Measurements from ENCODE around the gene NCOA3. TPM values are rescaled to one million over a fixed set of nuclear protein-coding genes. Genes with fewer than 3 reads are reported as not detected.

Gene NCOA3
- total and polyA plus RNA-seq, 10 of the 15 experiments (the other 5 are each of a cell fraction or from before 2014, with no cell fraction given) = 16.9 to 96.2 (median 73.6) TPM

GRCh38 chr20:47574616-47575364 lies 73.1 kb downstream of the NCOA3 start (continued):
- TF ChIP-seq E2F4 (IDR thresholded peaks at IDR 0.05; ENCODE audit: low read depth, low read length) (no peak), CREM (IDR thresholded peaks at IDR 0.05; ENCODE audit: low read depth) (no peak)

DNA sequence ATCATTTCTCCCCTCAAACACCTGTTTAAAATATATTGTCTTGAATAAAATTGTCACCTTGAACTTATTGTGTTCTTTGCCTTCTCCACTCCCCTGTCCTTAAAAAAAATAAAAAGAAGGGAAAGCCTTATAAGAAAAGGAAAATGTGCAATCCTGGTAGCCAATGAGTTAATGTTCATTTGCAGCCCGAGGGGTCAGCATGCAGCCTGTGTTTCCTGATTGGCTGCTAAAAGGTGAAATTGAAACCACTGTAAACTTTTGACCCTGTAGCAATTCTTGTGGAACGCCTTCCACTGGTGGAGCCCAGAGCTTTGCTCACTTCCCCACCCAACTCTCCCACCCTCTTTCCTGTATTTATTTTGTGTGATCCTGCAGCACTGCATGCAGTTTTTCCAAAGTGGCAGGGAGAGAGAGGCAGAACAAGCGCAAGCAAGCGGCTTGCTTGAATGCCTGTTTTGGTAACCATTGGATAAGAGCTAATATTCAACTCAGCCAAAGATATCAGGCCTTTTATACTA lies 74.9 kb downstream of the NCOA3 start:
- BruUV-seq (replicated peaks) = no TSS peak
- Histone ChIP-seq H3K27me3 (replicated peaks in 1 of 2; ENCODE audit: control insufficient read depth in 2 of 2, insufficient read depth in 2 of 2, low read length in 1 of 2) (no peaks in the 10 kb centered on the region), H3K4me2 (ENCODE audit: control insufficient read depth, insufficient read depth) (peak overlapping the region; percentile 76), H3K4me1 (ENCODE audit: control insufficient read depth, insufficient read depth, low read length) (peaks cover 52% of the 10 kb centered on the region), H3K79me2 (ENCODE audit: control insufficient read depth, insufficient read depth, low read length) (peaks cover 97% of the 10 kb centered on the region), H2AFZ (ENCODE audit: control insufficient read depth, low read depth, low read length) (no peak overlapping the region), H4K20me1 (ENCODE audit: control insufficient read depth, insufficient read depth) (peaks cover 5% of the 10 kb centered on the region; the same call in 1 of the 2 replicates), H3K36me3 (ENCODE audit: control insufficient read depth in 2 of 2, insufficient read depth in 2 of 2, low read length in 1 of 2) (peaks cover 2 to 14% of the 10 kb centered on the region in 2 experiments; a peak in 2 of 4 replicates), H3K9ac (ENCODE audit: control insufficient read depth, insufficient read depth, low read length) (no peak overlapping the region; the same call in 1 of the 2 replicates), H3K9me3 (replicated peaks; ENCODE audit: control insufficient read depth, insufficient read depth, low read length) (no peaks in the 10 kb centered on the region; the same call in 1 of the 3 replicates), H3K27ac (ENCODE audit: control insufficient read depth, insufficient read depth) (peak overlapping the region; percentile 74), H3K4me3 (peak overlapping the region; percentile 45)
- peak; percentile 85 for ATAC-seq
- ChIA-PET RAD21 (ENCODE audit: unreplicated experiment) (interaction anchor here (0.7 to 3.5 kb wide), 18 partner anchors 9 to 832 kb away, joined by 3 to 11 read pairs (median 3); no protein-coding TSS in a partner anchor), POLR2A (interaction anchor here (0.5 to 2.0 kb wide), 5 partner anchors 9 to 74 kb away, joined by 3 to 8 read pairs (median 5); no protein-coding TSS in a partner anchor), CTCF (interaction anchor here (0.8 to 1.6 kb wide), 4 partner anchors 68 to 303 kb away, joined by 3 to 4 read pairs (median 4); partner anchors contain the start of gene NCOA3), SMC1A (ENCODE audit: uncharacterized antibody, unreplicated experiment) (interaction anchor here (0.7 to 3.9 kb wide), 18 partner anchors 9 to 378 kb away, joined by 3 to 26 read pairs (median 4); no protein-coding TSS in a partner anchor)
- peak; percentile 93 for FAIRE-seq
- in situ Hi-C loops (cut with MboI) = no loop called here
- intact Hi-C loops (cut with micrococcal nuclease; ENCODE audit: unreplicated experiment) = loop anchor here (5.0 kb wide), 1 partner anchor 74 kb away; the partner anchor contains the start of gene NCOA3
- peak; percentile 46 for DNase-seq (ENCODE audit: low read depth, low spot score)
- 30% methylated on average over 4 of the region's 4 CpGs for WGBS (ENCODE audit: insufficient coverage, insufficient replicate concordance, low lambda C conversion rate, missing lambda C conversion rate)
- TF ChIP-seq MTA2 (IDR thresholded peaks at IDR 0.05; ENCODE audit: low read depth) = peak; percentile 41; the same call in 1 of the 2 replicates
- no peak for TF ChIP-seq TBL1XR1 (IDR thresholded peaks at IDR 0.05; ENCODE audit: low read depth, low read length)
- TF ChIP-seq ZNF687 (IDR thresholded peaks at IDR 0.05) = peak; percentile 78; the same call in 1 of the 2 replicates
- no peak for TF ChIP-seq SMAD1 (IDR thresholded peaks at IDR 0.05; ENCODE audit: low read depth, partially characterized antibody)
- TF ChIP-seq IRF4 (IDR thresholded peaks at IDR 0.05; ENCODE audit: low read depth, low read length) = peak; percentile 79
- TF ChIP-seq STAT3 (IDR thresholded peaks at IDR 0.05; ENCODE audit: low read depth, low read length) = no peak
- peak; percentile 23; the same call in 1 of the 2 replicates for TF ChIP-seq PAX8 (IDR thresholded peaks at IDR 0.05)
- TF ChIP-seq RFX5 (IDR thresholded peaks at IDR 0.05; ENCODE audit: low read depth, low read length) = 0 out of 2 replicates have a peak, but pooled peaks have one; percentile 32
- TF ChIP-seq SP1 (IDR thresholded peaks at IDR 0.05; ENCODE audit: low read depth, low read length) = peak; percentile 38
- TF ChIP-seq ZNF207 (IDR thresholded peaks at IDR 0.05; ENCODE audit: borderline replicate concordance) = no peak
- no peak for TF ChIP-seq POLR2A (IDR thresholded peaks at IDR 0.05; ENCODE audit: low read depth, low read length)
- TF ChIP-seq EED (IDR thresholded peaks at IDR 0.05; ENCODE audit: low read depth) = peak; percentile 71
- TF ChIP-seq, protein P1, sequence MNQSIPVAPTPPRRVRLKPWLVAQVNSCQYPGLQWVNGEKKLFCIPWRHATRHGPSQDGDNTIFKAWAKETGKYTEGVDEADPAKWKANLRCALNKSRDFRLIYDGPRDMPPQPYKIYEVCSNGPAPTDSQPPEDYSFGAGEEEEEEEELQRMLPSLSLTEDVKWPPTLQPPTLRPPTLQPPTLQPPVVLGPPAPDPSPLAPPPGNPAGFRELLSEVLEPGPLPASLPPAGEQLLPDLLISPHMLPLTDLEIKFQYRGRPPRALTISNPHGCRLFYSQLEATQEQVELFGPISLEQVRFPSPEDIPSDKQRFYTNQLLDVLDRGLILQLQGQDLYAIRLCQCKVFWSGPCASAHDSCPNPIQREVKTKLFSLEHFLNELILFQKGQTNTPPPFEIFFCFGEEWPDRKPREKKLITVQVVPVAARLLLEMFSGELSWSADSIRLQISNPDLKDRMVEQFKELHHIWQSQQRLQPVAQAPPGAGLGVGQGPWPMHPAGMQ (IDR thresholded peaks at IDR 0.05; ENCODE audit: borderline replicate concordance) = no peak

Data from GM12878 (cell line).